NCI-H1092 treated with DMSO at 0.1 percent for 48 hours (cell line): ENCODE results near the gene GAB2.
"Not testable (repeated sequence)": the region's sequence is repeated elsewhere in the genome, so short reads cannot be mapped to it uniquely, and the experiment has no call there.

Experiments used
- DNase-seq: peaks from one replicate; lab custom pipeline; 2025; lab: John Stamatoyannopoulos, UW

GAB2 gene

GRCh38 chr11:78417175-78417887 lies at the start of gene GAB2:
Gene GAB2 (minus strand): TSS chr11:78417820. CDS start chr11:78417720, 100 bp downstream.
- DNase-seq: no peak

GRCh38 chr11:78467370-78467769 lies 49.8 kb upstream of the GAB2 start:
- DNase-seq: no peak

- DNase-seq: no peak
These were observed 47.7 kb upstream of the GAB2 start for GRCh38 chr11:78465169-78465942.

- DNase-seq: not testable (repeated sequence)
These were observed 47.2 kb upstream of the GAB2 start for GRCh38 chr11:78464787-78465168.

- DNase-seq: no peak
These were observed 42.9 kb upstream of the GAB2 start for GRCh38 chr11:78460471-78460870.

- DNase-seq: no peak
These were observed 42.1 kb upstream of the GAB2 start for GRCh38 chr11:78459738-78460137.

- DNase-seq: no peak
These were observed 39.8 kb upstream of the GAB2 start for GRCh38 chr11:78457448-78457847.

- no peak for DNase-seq
These were observed 35.7 kb upstream of the GAB2 start for GRCh38 chr11:78453140-78453935.

- DNase-seq: no peak
These were observed 33.9 kb upstream of the GAB2 start for GRCh38 chr11:78451371-78452150.

- no peak for DNase-seq
These were observed 33.2 kb upstream of the GAB2 start for GRCh38 chr11:78450866-78451265.

GRCh38 chr11:78449866-78450265 lies 32.2 kb upstream of the GAB2 start:
- no peak for DNase-seq

GRCh38 chr11:78446210-78446609 lies 28.6 kb upstream of the GAB2 start:
- DNase-seq: no peak

GRCh38 chr11:78444726-78445125 lies 27.1 kb upstream of the GAB2 start:
- DNase-seq: no peak

GRCh38 chr11:78441956-78442355 lies 24.3 kb upstream of the GAB2 start:
- no peak for DNase-seq

- DNase-seq: no peak
These were observed 20.8 kb upstream of the GAB2 start for GRCh38 chr11:78438298-78438975.

- no peak for DNase-seq
These were observed 15.3 kb upstream of the GAB2 start for GRCh38 chr11:78432956-78433355.

GRCh38 chr11:78432058-78432515 lies 14.5 kb upstream of the GAB2 start:
- DNase-seq: no peak

- DNase-seq: no peak
These were observed 12.0 kb upstream of the GAB2 start for GRCh38 chr11:78429660-78430059.

- no peak for DNase-seq
These were observed 11.6 kb upstream of the GAB2 start for GRCh38 chr11:78429209-78429608.

GRCh38 chr11:78428773-78429172 lies 11.2 kb upstream of the GAB2 start:
- DNase-seq: no peak

- no peak for DNase-seq
These were observed 10.6 kb upstream of the GAB2 start for GRCh38 chr11:78428266-78428636.
